PFSK-1 (cell line): ENCODE measurements around the gene GPN1.

Experiments
- FOXP2 ChIP-seq: optimal IDR thresholded peaks from 2 replicates; pipeline ENCODE3; 2011; ENCODE audit warnings: borderline replicate concordance, control low read depth, inconsistent platforms; ENCODE audit not compliant: insufficient read depth; ENCODE audit errors: extremely low read length, extremely low read depth
- POLR2AphosphoS5 ChIP-seq: IDR thresholded peaks from 2 replicates; pipeline ENCODE4 v1.6.1; 2012; ENCODE audit warnings: low read depth, mild to moderate bottlenecking, control low read depth, low read length, moderate library complexity
- REST ChIP-seq, 2 experiments: IDR thresholded peaks; 2 replicates each; pipeline versions ENCODE4 v1.6.1 to v1.8.0; 2011 to 2012; ENCODE audit warnings: low read depth in 2 of 2, low read length in 2 of 2, control low read depth in 1 of 2, inconsistent platforms in 1 of 2, mild to moderate bottlenecking in 1 of 2, moderate library complexity in 1 of 2; ENCODE audit not compliant: insufficient read depth in 1 of 2
- SIN3A ChIP-seq: IDR thresholded peaks from 2 replicates; pipeline ENCODE4 v1.6.1; 2012; ENCODE audit warnings: mild to moderate bottlenecking, low read length, moderate library complexity, borderline replicate concordance; ENCODE audit not compliant: insufficient read depth
- TAF1 ChIP-seq: IDR thresholded peaks from 2 replicates; pipeline ENCODE4 v1.6.1; 2012; ENCODE audit warnings: low read length, control low read depth, borderline replicate concordance; ENCODE audit not compliant: insufficient read depth

The GPN1 gene

GRCh38 chr2:27653397-27653796, 24.5 kb downstream of the GPN1 start:
- TF ChIP-seq REST (IDR thresholded peaks at IDR 0.05; ENCODE audit: insufficient read depth in 1 of 2, low read depth in 2 of 2, low read length in 2 of 2) (no peak), SIN3A (no peak), TAF1 (no peak), POLR2AphosphoS5 (no peak), FOXP2 (no peak)

- no peak for TF ChIP-seq FOXP2
- TF ChIP-seq REST (IDR thresholded peaks at IDR 0.05; ENCODE audit: insufficient read depth in 1 of 2, low read depth in 2 of 2, low read length in 2 of 2), result no peak
- no peak for TF ChIP-seq POLR2AphosphoS5
- TF ChIP-seq SIN3A, result no peak
- TF ChIP-seq TAF1, result no peak
Measured at GRCh38 chr2:27655155-27655951, 26.5 kb downstream of the GPN1 start.

GRCh38 chr2:27661371-27661770, 32.5 kb downstream of the GPN1 start:
- no peak for TF ChIP-seq FOXP2
- no peak for TF ChIP-seq SIN3A
- no peak for TF ChIP-seq POLR2AphosphoS5

GRCh38 chr2:27663285-27664153, 34.7 kb downstream of the GPN1 start, which contains the start of the genes SLC4A1AP and SUPT7L:
SLC4A1AP (plus strand) TSS chr2:27663889; CDS start chr2:27663915, 26 bp downstream.
SUPT7L (minus strand) TSS chr2:27663614; CDS start chr2:27662192, 1,422 bp downstream.
- TF ChIP-seq TAF1 (peak; percentile 93), SIN3A (no peak; the same call in 1 of the 2 replicates), POLR2AphosphoS5 (peak; percentile 49), FOXP2 (peak; percentile 54), REST (IDR thresholded peaks at IDR 0.05; ENCODE audit: insufficient read depth in 1 of 2, low read depth in 2 of 2, low read length in 2 of 2) (no peak)

GRCh38 chr2:27664154-27664574, 35.3 kb downstream of the GPN1 start:
- no peak for TF ChIP-seq REST (IDR thresholded peaks at IDR 0.05; ENCODE audit: insufficient read depth in 1 of 2, low read depth in 2 of 2, low read length in 2 of 2)
- no peak for TF ChIP-seq SIN3A
